OCI-LY7 (cell line): ENCODE data around the gene ACER3. TPM values are rescaled to one million over a fixed set of nuclear protein-coding genes. Genes with fewer than 3 reads are reported as not detected.

ENCODE experiments used
- BruUV-seq: library from RNA; stranded (reverse); fragments of 400-500 nt; replicated peaks from 2 replicates; lab custom pipeline; 2021; lab: Mats Ljungman, UMichigan
- CTCF ChIA-PET: fragments of 300-600 bp; sonication (Branson Sonifier 250); formaldehyde crosslinking; loops from one replicate; lab custom pipeline; 2022; ENCODE audit warnings: antibody characterized with exemption; ENCODE audit not compliant: unreplicated experiment; lab: Charles Lee
- POLR2A ChIA-PET: fragments of 300-600 bp; sonication (Branson Sonifier 250); formaldehyde crosslinking; loops from one replicate; lab custom pipeline; 2022; ENCODE audit warnings: antibody characterized with exemption; lab: Charles Lee
- DNase-seq: peaks from one replicate; pipeline ENCODE4 v3.0.0-alpha.2; 2015; ENCODE audit warnings: low spot score
- H2AFZ ChIP-seq: fragments of 200-600 bp; sonication (generic), shearing (Covaris generic); 2 replicates; pipeline ENCODE4 v1.6.1; 2014; ENCODE audit warnings: mild to moderate bottlenecking, antibody characterized with exemption, low read length, moderate library complexity
- H3K27ac ChIP-seq: fragments of 200-600 bp; sonication (generic); 2 replicates; pipeline ENCODE4 v1.5.1; 2014; ENCODE audit warnings: mixed run types, low read depth, mild to moderate bottlenecking, moderate library complexity, low read length, inconsistent platforms; ENCODE audit not compliant: poor library complexity, severe bottlenecking
- H3K36me3 ChIP-seq: fragments of 200-600 bp; sonication (generic); 2 replicates; pipeline ENCODE4 v1.6.1; 2014; ENCODE audit warnings: mild to moderate bottlenecking, antibody characterized with exemption, low read length, moderate library complexity, mixed read lengths; ENCODE audit not compliant: insufficient read depth
- H3K4me1 ChIP-seq: fragments of 200-600 bp; sonication (generic); 2 replicates; pipeline ENCODE4 v1.5.1; 2014; ENCODE audit warnings: mild to moderate bottlenecking, low read length; ENCODE audit not compliant: insufficient read depth, poor library complexity, severe bottlenecking
- H3K4me2 ChIP-seq: fragments of 200-600 bp; sonication (generic); 2 replicates; pipeline ENCODE4 v1.6.1; 2014; ENCODE audit warnings: mild to moderate bottlenecking, low read length
- H3K4me3 ChIP-seq: fragments of 200-600 bp; sonication (generic); 2 replicates; pipeline ENCODE4 v1.5.1; 2014; ENCODE audit warnings: mild to moderate bottlenecking, low read depth, low read length; ENCODE audit not compliant: poor library complexity, severe bottlenecking
- H3K79me2 ChIP-seq: fragments of 200-600 bp; sonication (generic); 2 replicates; pipeline ENCODE4 v1.6.1; 2016; ENCODE audit warnings: low read depth, mild to moderate bottlenecking, low read length, moderate library complexity, mixed read lengths; ENCODE audit not compliant: insufficient read depth
- H3K9me2 ChIP-seq: fragments of 200-600 bp; sonication (generic); 2 replicates; pipeline ENCODE4 v1.6.1; 2016; ENCODE audit warnings: mild to moderate bottlenecking, low read length, mixed read lengths; ENCODE audit not compliant: insufficient read depth
- H3K9me3 ChIP-seq: fragments of 200-600 bp; sonication (generic); 2 replicates; pipeline ENCODE4 v1.6.1; 2014; ENCODE audit warnings: mild to moderate bottlenecking, mixed run types, low read length, mixed read lengths
- H4K20me1 ChIP-seq: fragments of 200-600 bp; sonication (generic); 2 replicates; pipeline ENCODE4 v1.6.1; 2014; ENCODE audit warnings: mild to moderate bottlenecking, antibody characterized with exemption, low read length, moderate library complexity, mixed read lengths; ENCODE audit not compliant: insufficient read depth
- CTCF ChIP-seq: fragments of 200-600 bp; sonication (generic); conservative IDR thresholded peaks from 2 replicates; pipeline ENCODE4 v1.5.1; 2014; ENCODE audit warnings: mild to moderate bottlenecking, antibody characterized with exemption, low read length, moderate library complexity, mixed read lengths
- EZH2phosphoT487 ChIP-seq: fragments of 200-600 bp; sonication (generic); IDR thresholded peaks from 2 replicates; pipeline ENCODE4 v1.6.1; 2018; ENCODE audit warnings: low read depth, borderline replicate concordance, mild to moderate bottlenecking, mixed run types, antibody characterized with exemption, low read length, moderate library complexity, mixed read lengths
- intact Hi-C: fragments of 100-400 bp; cut with micrococcal nuclease; formaldehyde crosslinking; loops from one replicate; pipeline ENCODE4 v1.10.0; 2022; ENCODE audit not compliant: unreplicated experiment
- total RNA-seq, 2 experiments: library from RNA; depleted of rRNA in 1 of 2; stranded (reverse); fragments of >200 nt in 1 of 2; shearing (Covaris generic) in 1 of 2; gene quantifications; 2 replicates each; pipeline ENCODE4 v1.2.3, GENCODE V29; 2014 to 2022

ACER3 gene
- total RNA-seq, 2 experiments from 2014 or later: 3.0 to 12.2 TPM

- no peak overlapping the region for H3K27ac ChIP-seq
- intact Hi-C loops: no loop called here
- no peaks in the 10 kb centered on the region for H3K9me2 ChIP-seq
- POLR2A ChIA-PET: no interaction called here
- H4K20me1 ChIP-seq: no peaks in the 10 kb centered on the region
- H2AFZ ChIP-seq: no peak overlapping the region
- no peak for DNase-seq
- no TSS peak for BruUV-seq
- no peaks in the 10 kb centered on the region for H3K4me1 ChIP-seq
- CTCF ChIA-PET: no interaction called here
- no peak overlapping the region for H3K4me3 ChIP-seq
- no peak overlapping the region for H3K4me2 ChIP-seq
- H3K9me3 ChIP-seq: no peaks in the 10 kb centered on the region
- TF ChIP-seq CTCF (no peak), EZH2phosphoT487 (no peak)
- no peaks in the 10 kb centered on the region for H3K79me2 ChIP-seq
- no peaks in the 10 kb centered on the region for H3K36me3 ChIP-seq
These were observed 29.9 kb upstream of the ACER3 start for GRCh38 chr11:76830639-76831327.

GRCh38 chr11:76831686-76832310, 28.9 kb upstream of the ACER3 start:
- no peaks in the 10 kb centered on the region for H3K9me3 ChIP-seq
- no peaks in the 10 kb centered on the region for H4K20me1 ChIP-seq
- TF ChIP-seq CTCF (no peak), EZH2phosphoT487 (no peak)
- POLR2A ChIA-PET: interaction anchor here (0.7 kb wide), 1 partner anchor 60 kb away, joined by 3 read pairs; no protein-coding TSS in a partner anchor
- no peaks in the 10 kb centered on the region for H3K9me2 ChIP-seq
- no peak overlapping the region for H3K27ac ChIP-seq
- H3K36me3 ChIP-seq: no peaks in the 10 kb centered on the region
- CTCF ChIA-PET: no interaction called here
- DNase-seq: no peak
- no peak overlapping the region for H3K4me2 ChIP-seq
- no TSS peak for BruUV-seq
- H3K4me1 ChIP-seq: no peaks in the 10 kb centered on the region
- H3K79me2 ChIP-seq: no peaks in the 10 kb centered on the region
- intact Hi-C loops: no loop called here
- H3K4me3 ChIP-seq: no peak overlapping the region
- no peak overlapping the region for H2AFZ ChIP-seq

GRCh38 chr11:76832361-76832760, 28.4 kb upstream of the ACER3 start:
- H3K27ac ChIP-seq: no peak overlapping the region
- no peak overlapping the region for H3K4me2 ChIP-seq
- CTCF ChIA-PET: no interaction called here
- H4K20me1 ChIP-seq: no peaks in the 10 kb centered on the region
- H3K4me3 ChIP-seq: no peak overlapping the region
- H3K4me1 ChIP-seq: no peaks in the 10 kb centered on the region
- H3K9me3 ChIP-seq: no peaks in the 10 kb centered on the region
- BruUV-seq: no TSS peak
- intact Hi-C loops: no loop called here
- H3K9me2 ChIP-seq: no peaks in the 10 kb centered on the region
- DNase-seq: no peak
- no peaks in the 10 kb centered on the region for H3K36me3 ChIP-seq
- H2AFZ ChIP-seq: no peak overlapping the region
- POLR2A ChIA-PET: no interaction called here
- TF ChIP-seq CTCF (no peak), EZH2phosphoT487 (no peak)
- no peaks in the 10 kb centered on the region for H3K79me2 ChIP-seq
